ENCODE data around the gene OLFML1.
A peak's percentile ranks its signal among the peaks of the same experiment; 100 is the strongest.

Gene OLFML1

GRCh38 chr11:7451520-7451919 lies 33.8 kb upstream of the OLFML1 start:
- DNase-seq (ENCODE audit: low spot score), result no peak
- TF ChIP-seq CTCF (IDR thresholded peaks at IDR 0.05; ENCODE audit: borderline replicate concordance, control extremely low read depth, extremely low read depth, insufficient read depth, missing control alignments), result no peak
- in situ Hi-C loops (cut with MboI; ENCODE audit: low sequenced_read_pairs, unreplicated experiment), result no loop called here

- DNase-seq (ENCODE audit: low spot score), result no peak
- in situ Hi-C loops (cut with MboI; ENCODE audit: low sequenced_read_pairs, unreplicated experiment), result no loop called here
- TF ChIP-seq CTCF (IDR thresholded peaks at IDR 0.05; ENCODE audit: borderline replicate concordance, control extremely low read depth, extremely low read depth, insufficient read depth, missing control alignments), result no peak
Observed at GRCh38 chr11:7451952-7452494, 33.3 kb upstream of the OLFML1 start.

- in situ Hi-C loops (cut with MboI; ENCODE audit: low sequenced_read_pairs, unreplicated experiment), result no loop called here
Observed at GRCh38 chr11:7454854-7455253, 30.5 kb upstream of the OLFML1 start.

GRCh38 chr11:7457211-7457610 lies 28.1 kb upstream of the OLFML1 start:
- no peak for DNase-seq (ENCODE audit: low spot score)
- no peak for TF ChIP-seq CTCF (IDR thresholded peaks at IDR 0.05; ENCODE audit: borderline replicate concordance, control extremely low read depth, extremely low read depth, insufficient read depth, missing control alignments)
- in situ Hi-C loops (cut with MboI; ENCODE audit: low sequenced_read_pairs, unreplicated experiment), result no loop called here

More at GRCh38 chr11:7454854-7455253, 30.5 kb upstream of the OLFML1 start:
- DNase-seq (ENCODE audit: low spot score), result no peak
- no peak for TF ChIP-seq CTCF (IDR thresholded peaks at IDR 0.05; ENCODE audit: borderline replicate concordance, control extremely low read depth, extremely low read depth, insufficient read depth, missing control alignments)

GRCh38 chr11:7462706-7463105 lies 22.6 kb upstream of the OLFML1 start:
- no peak for TF ChIP-seq CTCF (IDR thresholded peaks at IDR 0.05; ENCODE audit: borderline replicate concordance, control extremely low read depth, extremely low read depth, insufficient read depth, missing control alignments)
- DNase-seq (ENCODE audit: low spot score), result no peak
- in situ Hi-C loops (cut with MboI; ENCODE audit: low sequenced_read_pairs, unreplicated experiment), result no loop called here

- DNase-seq (ENCODE audit: low spot score), result peak; percentile 32
- no peak for TF ChIP-seq CTCF (IDR thresholded peaks at IDR 0.05; ENCODE audit: borderline replicate concordance, control extremely low read depth, extremely low read depth, insufficient read depth, missing control alignments)
- in situ Hi-C loops (cut with MboI; ENCODE audit: low sequenced_read_pairs, unreplicated experiment), result no loop called here
Observed at GRCh38 chr11:7467652-7468051, 17.7 kb upstream of the OLFML1 start.

Measured in GM13976 (cell line).